Activated CD4-positive, alpha-beta memory T cell treated with anti-CD3 and anti-CD28 coated beads for 36 hours (primary cell): ENCODE data around the gene DUSP9. TPM values are rescaled to one million over a fixed set of nuclear protein-coding genes. Genes with fewer than 3 reads are reported as not detected.

Experiments used
- CTCF ChIA-PET: fragments of 350-600 bp; sonication (Branson Sonifier 250); formaldehyde crosslinking; loops from one replicate; lab custom pipeline; 2021; ENCODE audit warnings: antibody characterized with exemption, inconsistent platforms; lab: Charles Lee
- POLR2A ChIA-PET: fragments of 350-600 bp; sonication (Branson Sonifier 250); formaldehyde crosslinking; loops from one replicate; lab custom pipeline; 2021; ENCODE audit warnings: antibody characterized with exemption; lab: Charles Lee
- DNase-seq: peaks from one replicate; pipeline ENCODE4 v3.0.0-alpha.2; 2020
- H3K27ac Mint-ChIP-seq: one replicate; pipeline ENCODE4 v1.8.0; 2021; ENCODE audit warnings: mixed read lengths
- H3K27me3 Mint-ChIP-seq: one replicate; pipeline ENCODE4 v1.8.0; 2021; ENCODE audit warnings: mixed read lengths
- H3K36me3 Mint-ChIP-seq: one replicate; pipeline ENCODE4 v1.8.0; 2021; ENCODE audit warnings: mixed read lengths
- H3K4me1 Mint-ChIP-seq: one replicate; pipeline ENCODE4 v1.8.0; 2021; ENCODE audit warnings: low read depth, mixed read lengths
- H3K4me3 Mint-ChIP-seq: one replicate; pipeline ENCODE4 v1.8.0; 2021; ENCODE audit warnings: mild to moderate bottlenecking, mixed read lengths
- H3K9me3 Mint-ChIP-seq: one replicate; pipeline ENCODE4 v1.8.0; 2021; ENCODE audit warnings: mixed read lengths
- intact Hi-C: fragments of 100-400 bp; cut with micrococcal nuclease; formaldehyde crosslinking; loops from one replicate; pipeline ENCODE4 v1.15.1; 2023
- total RNA-seq, 2 experiments: library from RNA; stranded (reverse); gene quantifications; one replicate each; pipeline ENCODE4 v1.2.3, GENCODE V29; 2021

Gene DUSP9
- total RNA-seq, 2 experiments from 2014 or later = 0.12 to 0.26 TPM

- Mint-ChIP-seq H3K9me3 (no peaks in the 10 kb centered on the region), H3K36me3 (no peaks in the 10 kb centered on the region), H3K27me3 (no peaks in the 10 kb centered on the region), H3K4me1 (no peaks in the 10 kb centered on the region), H3K27ac (no peak overlapping the region), H3K4me3 (no peak overlapping the region)
- CTCF ChIA-PET = no interaction called here
- intact Hi-C loops = no loop called here
- POLR2A ChIA-PET = no interaction called here
- DNase-seq = no peak
These were observed 23.5 kb upstream of the DUSP9 start for GRCh38 chrX:153623310-153624029.

- no peaks in the 10 kb centered on the region for H3K27me3 Mint-ChIP-seq
- H3K36me3 Mint-ChIP-seq = no peaks in the 10 kb centered on the region
- no peak for DNase-seq
- no peak overlapping the region for H3K4me3 Mint-ChIP-seq
- intact Hi-C loops = no loop called here
- ChIA-PET CTCF (no interaction called here), POLR2A (no interaction called here)
- H3K9me3 Mint-ChIP-seq = no peaks in the 10 kb centered on the region
- H3K27ac Mint-ChIP-seq = no peak overlapping the region
- H3K4me1 Mint-ChIP-seq = no peaks in the 10 kb centered on the region
These were observed 22.6 kb upstream of the DUSP9 start for GRCh38 chrX:153624196-153625091.

GRCh38 chrX:153625271-153626024 is 21.6 kb upstream of the DUSP9 start:
- ChIA-PET POLR2A (no interaction called here), CTCF (interaction anchor here (1.6 kb wide), 1 partner anchor 86 kb away, joined by 4 read pairs; no protein-coding TSS in a partner anchor)
- no peaks in the 10 kb centered on the region for H3K27me3 Mint-ChIP-seq
- DNase-seq = no peak
- no peaks in the 10 kb centered on the region for H3K9me3 Mint-ChIP-seq
- no peaks in the 10 kb centered on the region for H3K4me1 Mint-ChIP-seq
- H3K27ac Mint-ChIP-seq = no peak overlapping the region
- intact Hi-C loops = no loop called here
- no peaks in the 10 kb centered on the region for H3K36me3 Mint-ChIP-seq
- no peak overlapping the region for H3K4me3 Mint-ChIP-seq

GRCh38 chrX:153626025-153626633 is 20.9 kb upstream of the DUSP9 start:
- Mint-ChIP-seq H3K9me3 (peaks cover 3% of the 10 kb centered on the region), H3K36me3 (no peaks in the 10 kb centered on the region), H3K27ac (no peak overlapping the region), H3K4me1 (no peaks in the 10 kb centered on the region), H3K27me3 (no peaks in the 10 kb centered on the region), H3K4me3 (no peak overlapping the region)
- no peak for DNase-seq
- CTCF ChIA-PET = interaction anchor here (1.6 kb wide), 1 partner anchor 87 kb away, joined by 4 read pairs; no protein-coding TSS in a partner anchor
- intact Hi-C loops = no loop called here
- POLR2A ChIA-PET = no interaction called here

DNA sequence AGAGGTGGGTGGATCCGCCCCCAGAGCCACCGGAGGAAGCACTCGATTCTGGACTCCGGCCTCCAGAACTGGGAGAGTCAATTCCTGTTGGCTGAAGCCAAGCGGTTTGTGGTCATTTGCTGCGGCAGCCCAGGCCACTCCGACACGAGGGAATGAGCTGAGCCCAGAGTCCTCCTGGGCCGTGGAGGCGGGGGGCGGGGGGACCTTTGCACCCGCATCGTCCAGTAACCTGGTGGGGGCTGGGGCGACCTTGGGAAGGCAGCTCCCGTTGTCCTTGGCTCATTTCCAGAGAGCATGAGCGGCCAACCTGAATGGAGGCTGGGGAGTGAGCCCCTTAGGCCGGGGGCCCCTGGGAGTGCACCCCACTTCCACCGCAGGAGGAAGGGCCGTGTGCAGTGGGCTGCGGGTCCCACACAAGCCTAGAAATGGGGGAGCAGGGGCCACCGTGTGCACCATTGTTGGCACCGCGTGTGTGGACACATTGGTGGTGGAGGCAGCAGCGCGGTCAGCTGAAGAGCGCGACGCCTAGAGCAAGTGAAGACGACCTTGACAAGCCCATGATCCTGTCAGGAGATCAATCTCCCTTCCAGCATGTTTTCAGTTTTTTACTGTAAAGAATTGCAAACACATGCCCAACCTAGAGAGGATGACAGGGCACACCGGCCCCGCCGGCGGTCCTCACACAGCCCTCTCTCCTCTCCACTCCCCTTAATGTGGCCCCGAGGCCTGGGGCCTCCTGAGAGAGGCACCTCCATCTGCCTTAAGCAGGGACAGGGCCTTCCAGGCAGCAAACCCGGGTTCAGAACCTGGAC is 19.9 kb upstream of the DUSP9 start:
- H3K4me3 Mint-ChIP-seq = no peak overlapping the region
- POLR2A ChIA-PET = no interaction called here
- H3K9me3 Mint-ChIP-seq = peaks cover 6% of the 10 kb centered on the region
- DNase-seq = no peak
- no peaks in the 10 kb centered on the region for H3K36me3 Mint-ChIP-seq
- H3K4me1 Mint-ChIP-seq = no peaks in the 10 kb centered on the region
- CTCF ChIA-PET = no interaction called here
- intact Hi-C loops = no loop called here
- no peaks in the 10 kb centered on the region for H3K27me3 Mint-ChIP-seq
- H3K27ac Mint-ChIP-seq = no peak overlapping the region

DNA sequence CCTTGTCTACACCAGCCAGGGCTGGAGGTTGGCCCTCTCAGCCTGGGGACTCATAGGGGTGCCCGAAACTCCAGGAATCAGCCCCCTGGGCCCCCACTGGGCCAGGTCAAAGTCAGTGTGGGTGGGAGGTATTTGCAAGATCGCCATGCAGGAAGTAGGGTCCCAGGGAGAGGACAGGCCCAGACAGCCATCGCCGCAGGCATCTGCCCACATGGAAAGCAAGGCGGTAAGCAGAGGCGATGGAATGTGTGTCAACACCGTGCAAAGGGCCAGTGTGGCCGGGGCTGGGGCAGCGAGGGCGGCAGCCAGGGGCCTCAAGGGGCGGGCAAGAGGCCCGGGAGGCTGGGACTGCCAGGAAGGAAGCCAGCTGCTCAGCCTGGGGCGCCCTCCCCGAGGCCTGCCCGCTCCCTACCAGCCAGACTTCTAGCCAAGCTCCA is 19.3 kb upstream of the DUSP9 start:
- intact Hi-C loops = no loop called here
- Mint-ChIP-seq H3K36me3 (no peaks in the 10 kb centered on the region), H3K4me3 (no peak overlapping the region), H3K27ac (no peak overlapping the region), H3K9me3 (peaks cover 6% of the 10 kb centered on the region), H3K4me1 (no peaks in the 10 kb centered on the region), H3K27me3 (no peaks in the 10 kb centered on the region)
- no peak for DNase-seq
- POLR2A ChIA-PET = no interaction called here
- CTCF ChIA-PET = no interaction called here

DNA sequence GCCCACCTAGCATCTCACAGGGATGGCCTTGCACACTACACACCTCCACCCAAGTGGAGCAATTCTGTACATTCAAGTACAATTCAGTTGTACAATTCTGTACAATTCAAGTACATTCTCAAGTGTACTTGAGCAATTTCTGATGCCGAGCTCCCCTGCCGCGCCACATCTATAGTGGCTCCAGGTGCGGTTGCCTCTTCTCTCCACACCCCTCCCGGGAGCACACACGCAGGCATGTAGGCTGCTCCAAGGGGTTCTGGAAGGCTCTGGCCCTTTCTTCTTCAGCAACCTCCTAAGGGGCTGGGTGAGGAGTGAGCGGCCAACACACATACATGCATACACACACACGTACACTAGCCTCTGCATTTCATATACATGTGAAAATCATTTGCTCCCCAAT is 18.9 kb upstream of the DUSP9 start:
- Mint-ChIP-seq H3K27me3 (no peaks in the 10 kb centered on the region), H3K4me3 (no peak overlapping the region), H3K4me1 (no peaks in the 10 kb centered on the region), H3K9me3 (peaks cover 6% of the 10 kb centered on the region), H3K36me3 (no peaks in the 10 kb centered on the region), H3K27ac (no peak overlapping the region)
- intact Hi-C loops = no loop called here
- CTCF ChIA-PET = no interaction called here
- POLR2A ChIA-PET = no interaction called here
- no peak for DNase-seq

- POLR2A ChIA-PET = no interaction called here
- H3K9me3 Mint-ChIP-seq = peaks cover 6% of the 10 kb centered on the region
- intact Hi-C loops = no loop called here
These were observed 18.3 kb upstream of the DUSP9 start for GRCh38 chrX:153628665-153629064.

GRCh38 chrX:153631346-153631745 is 15.7 kb upstream of the DUSP9 start:
- Mint-ChIP-seq H3K9me3 (peaks cover 6% of the 10 kb centered on the region), H3K4me3 (no peak overlapping the region), H3K27ac (no peak overlapping the region), H3K27me3 (no peaks in the 10 kb centered on the region), H3K4me1 (no peaks in the 10 kb centered on the region), H3K36me3 (no peaks in the 10 kb centered on the region)
- DNase-seq = no peak
- intact Hi-C loops = no loop called here
- CTCF ChIA-PET = interaction anchor here (1.0 to 2.0 kb wide), 3 partner anchors 9 to 22 kb away, joined by 3 to 6 read pairs (median 4); no protein-coding TSS in a partner anchor
- POLR2A ChIA-PET = no interaction called here

More at GRCh38 chrX:153628665-153629064, 18.3 kb upstream of the DUSP9 start:
- Mint-ChIP-seq H3K4me3 (no peak overlapping the region), H3K27ac (no peak overlapping the region), H3K4me1 (no peaks in the 10 kb centered on the region), H3K27me3 (no peaks in the 10 kb centered on the region), H3K36me3 (no peaks in the 10 kb centered on the region)
- CTCF ChIA-PET = no interaction called here
- DNase-seq = no peak

GRCh38 chrX:153631907-153632594 is 15.0 kb upstream of the DUSP9 start:
- no peak overlapping the region for H3K4me3 Mint-ChIP-seq
- ChIA-PET CTCF (interaction anchor here (1.0 to 2.0 kb wide), 3 partner anchors 8 to 22 kb away, joined by 3 to 6 read pairs (median 4); no protein-coding TSS in a partner anchor), POLR2A (no interaction called here)
- intact Hi-C loops = no loop called here
- peaks cover 6% of the 10 kb centered on the region for H3K9me3 Mint-ChIP-seq
- DNase-seq = no peak
- no peak overlapping the region for H3K27ac Mint-ChIP-seq
- no peaks in the 10 kb centered on the region for H3K27me3 Mint-ChIP-seq
- H3K4me1 Mint-ChIP-seq = no peaks in the 10 kb centered on the region
- H3K36me3 Mint-ChIP-seq = no peaks in the 10 kb centered on the region

DNA sequence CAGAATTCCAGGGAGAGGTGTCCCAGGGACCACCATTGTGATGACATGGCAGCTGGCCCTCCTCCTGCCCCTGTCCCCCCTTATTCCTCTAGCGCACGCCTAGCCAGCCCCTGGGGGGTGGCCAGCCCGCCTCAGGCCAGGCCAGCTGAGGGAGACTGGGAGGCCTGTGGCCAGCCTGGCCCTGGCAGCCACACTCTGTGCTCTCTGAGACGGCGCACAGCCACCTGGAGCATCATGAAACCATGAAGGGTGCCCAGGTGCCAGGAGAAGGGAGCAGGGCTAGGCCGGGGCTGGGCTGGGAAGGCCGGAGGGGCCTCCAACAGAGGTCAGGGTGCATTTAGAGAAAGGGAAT is 14.4 kb upstream of the DUSP9 start:
- Mint-ChIP-seq H3K4me1 (no peaks in the 10 kb centered on the region), H3K4me3 (no peak overlapping the region), H3K36me3 (no peaks in the 10 kb centered on the region), H3K27ac (no peak overlapping the region), H3K9me3 (peaks cover 6% of the 10 kb centered on the region), H3K27me3 (no peaks in the 10 kb centered on the region)
- intact Hi-C loops = no loop called here
- POLR2A ChIA-PET = no interaction called here
- CTCF ChIA-PET = interaction anchor here (2.0 kb wide), 1 partner anchor 23 kb away, joined by 6 read pairs; no protein-coding TSS in a partner anchor
- DNase-seq = no peak
